ENCODE results near the gene SLC17A1. TPM values are rescaled to one million over a fixed set of nuclear protein-coding genes. Genes with fewer than 3 reads are reported as not detected.

The SLC17A1 gene
- total RNA-seq, 1 experiment from 2014 or later = not detected

DNA sequence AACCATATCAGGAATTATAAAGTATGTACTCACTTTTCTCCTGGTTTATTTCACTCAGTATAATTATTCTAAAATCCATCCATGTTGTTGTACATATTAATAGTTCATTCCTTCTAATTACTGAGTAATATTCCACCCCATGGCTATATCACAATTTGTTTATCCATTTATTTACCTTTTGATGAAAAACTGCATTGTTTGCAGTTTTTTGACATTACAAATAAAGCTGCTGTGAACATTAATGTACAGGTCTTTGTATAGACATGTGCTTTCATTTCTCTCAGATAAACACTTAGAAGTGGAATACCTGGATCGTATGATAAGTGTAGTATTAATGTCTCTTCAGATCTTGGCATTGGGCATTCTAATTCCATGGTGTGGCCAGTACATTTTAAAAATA is 38.0 kb upstream of the SLC17A1 start:
- POLR2A ChIA-PET = no interaction called here
- TF ChIP-seq TCF7L2 (IDR thresholded peaks at IDR 0.05; ENCODE audit: low read depth, low read length) = no peak
- Histone ChIP-seq H3K36me3 (ENCODE audit: control insufficient read depth, insufficient read depth, low read length) (no peaks in the 10 kb centered on the region), H3K4me1 (ENCODE audit: control insufficient read depth, insufficient read depth, low read length) (no peaks in the 10 kb centered on the region), H3K9me3 (ENCODE audit: control insufficient read depth, insufficient read depth, low read depth, low read length) (no peaks in the 10 kb centered on the region), H3K27me3 (ENCODE audit: control insufficient read depth, insufficient read depth, low read length) (no peaks in the 10 kb centered on the region), H3K4me3 (ENCODE audit: low read depth in 2 of 2, low read length in 2 of 2) (no peak overlapping the region), H3K27ac (ENCODE audit: low read length) (no peak overlapping the region)
- no peak for DNase-seq (ENCODE audit: low read depth, low spot score)
- intact Hi-C loops (cut with micrococcal nuclease; ENCODE audit: unreplicated experiment) = no loop called here
- no TSS peak for BruUV-seq (replicated peaks)
- in situ Hi-C loops (cut with HindIII; ENCODE audit: low pct_unique_long_range_greater_than_20kb, low sequenced_read_pairs) = no loop called here
- CTCF ChIA-PET = interaction anchor here (0.6 kb wide), 1 partner anchor 21 kb away, joined by 3 read pairs; no protein-coding TSS in a partner anchor
- ATAC-seq = no peak

DNA sequence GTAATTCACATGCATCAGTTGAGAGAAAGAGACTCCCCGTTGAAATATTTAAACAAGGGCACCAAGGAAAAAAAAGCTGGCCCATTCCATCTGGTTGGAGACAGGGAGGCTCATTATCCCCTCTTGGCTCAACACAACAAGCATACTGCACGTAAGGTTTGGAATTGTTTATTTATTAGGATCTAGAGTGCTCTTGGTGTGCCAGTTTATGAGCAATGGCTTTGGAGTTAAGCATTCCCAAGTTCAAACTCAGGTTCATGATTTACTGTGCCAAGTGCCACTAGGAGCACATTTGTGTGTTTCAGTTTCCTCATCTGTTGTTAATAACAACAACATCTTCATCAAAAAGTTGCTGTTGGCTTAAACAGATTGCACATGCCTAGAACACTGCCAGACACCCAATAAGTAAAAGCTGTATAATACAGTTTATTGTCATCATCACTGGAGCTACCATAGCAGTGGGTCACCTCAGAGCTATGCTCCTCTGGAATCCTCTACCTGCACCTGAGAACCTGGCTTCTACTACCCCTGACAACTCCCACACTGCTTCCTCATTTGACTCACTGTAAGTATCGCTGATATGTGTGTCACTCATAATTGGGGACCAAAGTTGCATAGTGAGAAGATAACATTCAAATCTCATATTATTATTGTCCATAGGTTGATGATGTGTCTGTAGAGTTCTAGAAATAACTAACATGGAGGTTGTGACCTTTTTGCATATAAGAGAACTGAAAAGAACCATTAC is 36.8 kb upstream of the SLC17A1 start:
- Histone ChIP-seq H3K27me3 (ENCODE audit: control insufficient read depth, insufficient read depth, low read length) (no peaks in the 10 kb centered on the region), H3K27ac (ENCODE audit: low read length) (no peak overlapping the region), H3K4me3 (ENCODE audit: low read depth in 2 of 2, low read length in 2 of 2) (no peak overlapping the region), H3K9me3 (ENCODE audit: control insufficient read depth, insufficient read depth, low read depth, low read length) (no peaks in the 10 kb centered on the region), H3K36me3 (ENCODE audit: control insufficient read depth, insufficient read depth, low read length) (no peaks in the 10 kb centered on the region), H3K4me1 (ENCODE audit: control insufficient read depth, insufficient read depth, low read length) (no peaks in the 10 kb centered on the region)
- in situ Hi-C loops (cut with HindIII; ENCODE audit: low pct_unique_long_range_greater_than_20kb, low sequenced_read_pairs) = no loop called here
- intact Hi-C loops (cut with micrococcal nuclease; ENCODE audit: unreplicated experiment) = no loop called here
- DNase-seq (ENCODE audit: low read depth, low spot score) (no peak), ATAC-seq (no peak)
- TF ChIP-seq POLR2AphosphoS5 (IDR thresholded peaks at IDR 0.05; ENCODE audit: low read depth, low read length) = no peak
- TF ChIP-seq, protein P1, sequence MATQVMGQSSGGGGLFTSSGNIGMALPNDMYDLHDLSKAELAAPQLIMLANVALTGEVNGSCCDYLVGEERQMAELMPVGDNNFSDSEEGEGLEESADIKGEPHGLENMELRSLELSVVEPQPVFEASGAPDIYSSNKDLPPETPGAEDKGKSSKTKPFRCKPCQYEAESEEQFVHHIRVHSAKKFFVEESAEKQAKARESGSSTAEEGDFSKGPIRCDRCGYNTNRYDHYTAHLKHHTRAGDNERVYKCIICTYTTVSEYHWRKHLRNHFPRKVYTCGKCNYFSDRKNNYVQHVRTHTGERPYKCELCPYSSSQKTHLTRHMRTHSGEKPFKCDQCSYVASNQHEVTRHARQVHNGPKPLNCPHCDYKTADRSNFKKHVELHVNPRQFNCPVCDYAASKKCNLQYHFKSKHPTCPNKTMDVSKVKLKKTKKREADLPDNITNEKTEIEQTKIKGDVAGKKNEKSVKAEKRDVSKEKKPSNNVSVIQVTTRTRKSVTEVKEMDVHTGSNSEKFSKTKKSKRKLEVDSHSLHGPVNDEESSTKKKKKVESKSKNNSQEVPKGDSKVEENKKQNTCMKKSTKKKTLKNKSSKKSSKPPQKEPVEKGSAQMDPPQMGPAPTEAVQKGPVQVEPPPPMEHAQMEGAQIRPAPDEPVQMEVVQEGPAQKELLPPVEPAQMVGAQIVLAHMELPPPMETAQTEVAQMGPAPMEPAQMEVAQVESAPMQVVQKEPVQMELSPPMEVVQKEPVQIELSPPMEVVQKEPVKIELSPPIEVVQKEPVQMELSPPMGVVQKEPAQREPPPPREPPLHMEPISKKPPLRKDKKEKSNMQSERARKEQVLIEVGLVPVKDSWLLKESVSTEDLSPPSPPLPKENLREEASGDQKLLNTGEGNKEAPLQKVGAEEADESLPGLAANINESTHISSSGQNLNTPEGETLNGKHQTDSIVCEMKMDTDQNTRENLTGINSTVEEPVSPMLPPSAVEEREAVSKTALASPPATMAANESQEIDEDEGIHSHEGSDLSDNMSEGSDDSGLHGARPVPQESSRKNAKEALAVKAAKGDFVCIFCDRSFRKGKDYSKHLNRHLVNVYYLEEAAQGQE (IDR thresholded peaks at IDR 0.05; ENCODE audit: insufficient read depth in 1 of 2, low read depth in 2 of 2, low read length in 1 of 2) = no peak
- TF ChIP-seq, protein P2, sequence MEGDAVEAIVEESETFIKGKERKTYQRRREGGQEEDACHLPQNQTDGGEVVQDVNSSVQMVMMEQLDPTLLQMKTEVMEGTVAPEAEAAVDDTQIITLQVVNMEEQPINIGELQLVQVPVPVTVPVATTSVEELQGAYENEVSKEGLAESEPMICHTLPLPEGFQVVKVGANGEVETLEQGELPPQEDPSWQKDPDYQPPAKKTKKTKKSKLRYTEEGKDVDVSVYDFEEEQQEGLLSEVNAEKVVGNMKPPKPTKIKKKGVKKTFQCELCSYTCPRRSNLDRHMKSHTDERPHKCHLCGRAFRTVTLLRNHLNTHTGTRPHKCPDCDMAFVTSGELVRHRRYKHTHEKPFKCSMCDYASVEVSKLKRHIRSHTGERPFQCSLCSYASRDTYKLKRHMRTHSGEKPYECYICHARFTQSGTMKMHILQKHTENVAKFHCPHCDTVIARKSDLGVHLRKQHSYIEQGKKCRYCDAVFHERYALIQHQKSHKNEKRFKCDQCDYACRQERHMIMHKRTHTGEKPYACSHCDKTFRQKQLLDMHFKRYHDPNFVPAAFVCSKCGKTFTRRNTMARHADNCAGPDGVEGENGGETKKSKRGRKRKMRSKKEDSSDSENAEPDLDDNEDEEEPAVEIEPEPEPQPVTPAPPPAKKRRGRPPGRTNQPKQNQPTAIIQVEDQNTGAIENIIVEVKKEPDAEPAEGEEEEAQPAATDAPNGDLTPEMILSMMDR (IDR thresholded peaks at IDR 0.05) = no peak
- no peak for TF ChIP-seq TCF7L2 (IDR thresholded peaks at IDR 0.05; ENCODE audit: low read depth, low read length)
- TF ChIP-seq SIN3A (IDR thresholded peaks at IDR 0.05; ENCODE audit: borderline replicate concordance, insufficient read depth, low read depth, low read length) = no peak
- POLR2A ChIA-PET = no interaction called here
- no TSS peak for BruUV-seq (replicated peaks)
- CTCF ChIA-PET = no interaction called here

DNA sequence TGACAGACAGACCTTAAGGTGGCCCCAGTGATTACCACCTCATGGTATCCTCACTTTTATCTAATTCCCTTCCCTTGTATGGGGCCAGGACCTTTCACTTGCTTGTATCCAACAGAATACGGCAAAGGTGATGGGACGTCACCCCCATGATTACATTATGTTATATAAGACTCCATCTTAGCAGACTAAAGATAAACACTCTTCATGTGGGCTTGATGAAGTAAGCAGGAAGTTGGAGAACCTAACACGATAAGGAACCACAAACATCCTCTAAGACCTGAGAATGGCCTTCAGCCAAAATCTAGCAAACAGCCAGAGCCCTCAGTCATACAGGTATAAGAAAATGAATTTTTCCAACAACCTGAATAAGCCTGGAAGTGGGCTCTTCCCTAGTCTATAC is 34.2 kb upstream of the SLC17A1 start:
- DNase-seq (ENCODE audit: low read depth, low spot score) = no peak
- H3K27me3 ChIP-seq (ENCODE audit: control insufficient read depth, insufficient read depth, low read length) = no peaks in the 10 kb centered on the region
- H3K4me3 ChIP-seq (ENCODE audit: low read depth in 2 of 2, low read length in 2 of 2) = no peak overlapping the region
- in situ Hi-C loops (cut with HindIII; ENCODE audit: low pct_unique_long_range_greater_than_20kb, low sequenced_read_pairs) = no loop called here
- H3K27ac ChIP-seq (ENCODE audit: low read length) = no peak overlapping the region
- intact Hi-C loops (cut with micrococcal nuclease; ENCODE audit: unreplicated experiment) = no loop called here
- H3K9me3 ChIP-seq (ENCODE audit: control insufficient read depth, insufficient read depth, low read depth, low read length) = no peaks in the 10 kb centered on the region
- no peaks in the 10 kb centered on the region for H3K4me1 ChIP-seq (ENCODE audit: control insufficient read depth, insufficient read depth, low read length)
- TF ChIP-seq, protein P2 (IDR thresholded peaks at IDR 0.05) = no peak
- TF ChIP-seq POLR2AphosphoS5 (IDR thresholded peaks at IDR 0.05; ENCODE audit: low read depth, low read length) (no peak), TCF7L2 (IDR thresholded peaks at IDR 0.05; ENCODE audit: low read depth, low read length) (no peak), SIN3A (IDR thresholded peaks at IDR 0.05; ENCODE audit: borderline replicate concordance, insufficient read depth, low read depth, low read length) (no peak)
- TF ChIP-seq, protein P1 (IDR thresholded peaks at IDR 0.05; ENCODE audit: insufficient read depth in 1 of 2, low read depth in 2 of 2, low read length in 1 of 2) = no peak
- POLR2A ChIA-PET = no interaction called here
- CTCF ChIA-PET = no interaction called here
- ATAC-seq = no peak
- H3K36me3 ChIP-seq (ENCODE audit: control insufficient read depth, insufficient read depth, low read length) = no peaks in the 10 kb centered on the region
- BruUV-seq (replicated peaks) = no TSS peak

All from Panc1 (cell line).